ENCODE data around the gene ADAMTS13.
A peak's percentile ranks its signal among the peaks of the same experiment; 100 is the strongest.

ADAMTS13 gene

DNA sequence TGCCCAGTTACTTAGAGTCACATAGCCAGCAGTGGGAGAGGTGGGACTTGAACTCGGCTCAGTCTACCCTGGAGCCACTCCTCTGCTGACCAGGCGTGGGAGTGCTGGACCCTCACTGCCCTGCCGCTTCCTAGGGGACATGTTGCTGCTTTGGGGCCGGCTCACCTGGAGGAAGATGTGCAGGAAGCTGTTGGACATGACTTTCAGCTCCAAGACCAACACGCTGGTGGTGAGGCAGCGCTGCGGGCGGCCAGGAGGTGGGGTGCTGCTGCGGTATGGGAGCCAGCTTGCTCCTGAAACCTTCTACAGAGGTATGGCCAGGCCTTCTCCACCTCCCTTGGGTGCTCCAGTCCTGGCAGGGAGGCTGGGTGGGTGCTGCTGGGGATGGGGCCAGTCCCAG is 34.2 kb downstream of the ADAMTS13 start:
- DNase-seq = no peak

DNA sequence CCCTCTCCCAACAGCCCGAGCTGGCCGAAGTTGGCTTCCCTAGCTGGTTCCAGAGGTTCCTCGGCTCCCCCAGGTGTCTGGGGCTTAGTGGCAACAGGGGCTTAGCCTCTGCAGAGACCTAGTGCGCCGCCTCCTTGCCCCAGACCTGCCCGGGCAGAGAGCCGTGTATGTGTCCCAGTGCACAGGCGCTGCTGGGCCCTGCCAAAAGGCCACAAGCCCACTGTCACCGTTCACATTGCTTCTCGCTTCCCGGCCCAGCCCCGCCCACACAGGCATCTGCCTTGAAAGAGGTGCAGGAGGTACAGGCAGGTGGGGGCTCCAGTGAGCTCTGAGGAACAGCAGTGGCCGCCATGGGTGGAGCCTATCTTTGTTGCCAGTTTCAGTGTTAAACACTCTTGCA is 35.1 kb downstream of the ADAMTS13 start:
- no peak for DNase-seq

DNA sequence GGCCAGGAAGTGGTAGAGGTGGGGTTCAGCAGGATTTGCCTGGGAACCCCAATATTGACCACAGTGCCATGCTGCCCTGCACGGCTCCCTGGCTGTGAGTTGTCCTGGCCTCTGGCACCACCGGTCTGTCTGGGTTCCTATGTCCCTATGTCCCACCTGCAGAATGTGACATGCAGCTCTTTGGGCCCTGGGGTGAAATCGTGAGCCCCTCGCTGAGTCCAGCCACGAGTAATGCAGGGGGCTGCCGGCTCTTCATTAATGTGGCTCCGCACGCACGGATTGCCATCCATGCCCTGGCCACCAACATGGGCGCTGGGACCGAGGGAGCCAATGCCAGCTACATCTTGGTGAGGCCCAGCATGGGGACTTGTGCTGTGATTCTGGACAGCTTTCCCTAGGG is 35.6 kb downstream of the ADAMTS13 start:
- no peak for DNase-seq

DNA sequence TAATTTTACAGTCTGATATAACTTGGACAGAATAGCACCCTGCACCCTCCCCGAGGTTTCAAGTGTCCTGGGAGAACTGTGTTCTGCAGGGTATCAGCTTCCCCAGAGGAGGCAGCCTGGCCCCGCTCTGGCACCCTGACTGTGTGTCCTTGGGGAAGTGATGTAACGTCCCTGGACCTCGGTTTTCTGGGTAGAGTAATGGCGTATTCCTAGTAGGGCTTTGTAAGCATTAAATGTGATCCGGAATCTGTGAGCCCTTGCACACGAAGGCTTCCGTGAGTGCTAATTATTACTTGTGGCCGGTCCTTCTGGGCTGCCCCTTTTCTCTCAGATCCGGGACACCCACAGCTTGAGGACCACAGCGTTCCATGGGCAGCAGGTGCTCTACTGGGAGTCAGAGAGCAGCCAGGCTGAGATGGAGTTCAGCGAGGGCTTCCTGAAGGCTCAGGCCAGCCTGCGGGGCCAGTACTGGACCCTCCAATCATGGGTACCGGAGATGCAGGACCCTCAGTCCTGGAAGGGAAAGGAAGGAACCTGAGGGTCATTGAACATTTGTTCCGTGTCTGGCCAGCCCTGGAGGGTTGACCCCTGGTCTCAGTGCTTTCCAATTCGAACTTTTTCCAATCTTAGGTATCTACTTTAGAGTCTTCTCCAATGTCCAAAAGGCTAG is 36.6 kb downstream of the ADAMTS13 start:
- DNase-seq = no peak

DNA sequence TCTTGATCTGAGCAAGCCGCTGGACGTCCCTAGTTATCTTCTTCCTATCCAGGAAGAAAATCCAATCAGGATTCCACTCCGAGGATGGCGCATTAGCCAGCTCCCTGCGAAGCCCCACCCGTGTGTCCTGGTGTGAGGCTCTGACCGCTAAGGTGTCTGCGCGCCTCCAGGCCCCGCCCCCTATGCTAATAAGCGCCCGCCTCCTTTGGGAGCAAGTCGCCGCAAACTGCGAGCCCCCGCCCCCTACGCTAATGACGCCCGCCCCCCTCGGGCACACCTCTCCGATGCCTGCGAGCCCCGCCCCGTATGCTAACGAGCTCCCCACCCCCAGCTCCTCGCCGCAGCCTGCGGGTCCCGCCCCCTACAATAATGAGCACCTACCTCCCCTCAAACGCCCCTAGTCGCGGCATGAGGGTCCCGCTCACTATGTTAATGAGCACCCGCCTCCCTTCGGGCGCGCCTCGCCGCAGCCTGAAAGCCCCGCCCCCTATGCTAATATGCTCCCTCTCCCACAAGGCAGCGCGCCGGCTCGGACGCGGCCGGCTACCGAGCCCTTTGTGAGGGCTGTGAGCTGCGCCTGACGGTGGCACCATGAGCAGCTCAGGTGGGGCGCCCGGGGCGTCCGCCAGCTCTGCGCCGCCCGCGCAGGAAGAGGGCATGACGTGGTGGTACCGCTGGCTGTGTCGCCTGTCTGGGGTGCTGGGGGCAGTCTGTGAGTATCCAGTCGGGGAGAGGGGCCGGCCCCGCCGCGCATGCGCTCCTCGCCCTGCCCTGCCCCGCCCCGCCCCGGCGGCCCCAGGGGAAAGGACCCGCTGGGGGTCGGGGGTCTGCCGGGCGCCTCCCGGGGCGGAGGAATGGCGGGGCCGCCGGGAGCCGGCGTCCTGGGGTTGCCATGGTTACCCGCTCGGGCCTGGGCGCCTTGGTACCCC is 37.6 kb downstream of the ADAMTS13 start, which contains the start of gene CACFD1:
CACFD1 (plus strand) TSS at position 503 of the 929 bp plus-strand sequence; CDS start at position 592, 89 bp downstream.
- DNase-seq = peak; percentile 87 to 98

DNA sequence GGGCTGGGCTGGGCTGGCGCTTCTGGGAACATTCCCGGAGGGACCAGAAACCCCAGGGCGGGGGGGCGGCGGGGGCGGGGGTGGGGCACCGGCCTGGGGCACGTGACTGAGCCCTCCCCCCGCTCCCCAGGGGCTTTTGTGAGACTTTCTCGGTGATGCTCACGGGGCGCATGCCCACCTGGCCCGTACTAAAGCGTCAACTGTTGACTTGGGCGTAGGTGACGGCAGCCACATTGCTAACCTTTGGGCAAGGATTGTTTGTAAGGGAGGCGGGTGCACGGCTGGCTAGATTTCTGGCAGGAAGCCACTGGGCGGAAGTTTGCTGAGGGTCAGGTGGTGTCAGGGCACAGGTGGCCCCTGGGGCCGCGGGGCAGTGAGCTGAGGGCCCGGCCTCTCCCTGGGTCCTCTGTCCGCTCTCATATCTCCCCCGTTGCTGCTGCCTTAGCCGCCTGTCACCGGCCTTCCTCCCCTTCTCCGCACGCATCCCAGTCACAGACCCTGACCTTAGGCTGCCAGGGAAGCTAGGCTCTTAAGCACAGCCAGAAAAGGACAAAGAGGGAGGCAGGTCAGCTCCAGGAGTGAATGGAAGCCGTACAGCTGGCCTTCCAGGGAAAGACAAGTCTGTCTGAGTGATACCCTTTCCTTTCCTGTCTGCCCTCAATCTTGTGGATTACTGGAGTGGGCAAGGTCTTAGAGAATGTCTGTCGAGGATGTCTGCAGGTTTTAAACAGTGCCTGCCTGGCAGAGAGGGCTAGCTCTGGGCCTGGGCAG is 38.4 kb downstream of the ADAMTS13 start:
- DNase-seq = peak; percentile 18 to 60

DNA sequence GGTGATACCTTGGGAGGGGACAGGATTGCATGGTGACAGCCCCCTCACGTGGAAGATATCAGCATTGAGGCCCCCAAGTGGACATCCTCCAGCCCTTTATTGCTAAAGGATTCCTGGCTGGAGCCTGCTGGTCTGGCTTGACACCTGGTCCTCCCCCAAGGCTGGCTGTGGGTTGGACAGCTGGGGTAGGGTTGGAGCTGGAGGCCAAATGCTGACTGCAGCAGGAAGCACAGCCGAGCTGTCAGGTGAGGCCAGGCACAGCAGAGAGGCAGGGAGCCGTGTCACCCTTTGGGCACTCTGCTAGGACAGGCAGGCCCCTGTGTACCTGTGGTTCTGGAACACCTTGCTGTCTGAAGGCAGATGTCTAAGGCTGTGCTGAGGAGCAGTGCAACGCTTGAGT is 39.8 kb downstream of the ADAMTS13 start:
- no peak for DNase-seq

DNA sequence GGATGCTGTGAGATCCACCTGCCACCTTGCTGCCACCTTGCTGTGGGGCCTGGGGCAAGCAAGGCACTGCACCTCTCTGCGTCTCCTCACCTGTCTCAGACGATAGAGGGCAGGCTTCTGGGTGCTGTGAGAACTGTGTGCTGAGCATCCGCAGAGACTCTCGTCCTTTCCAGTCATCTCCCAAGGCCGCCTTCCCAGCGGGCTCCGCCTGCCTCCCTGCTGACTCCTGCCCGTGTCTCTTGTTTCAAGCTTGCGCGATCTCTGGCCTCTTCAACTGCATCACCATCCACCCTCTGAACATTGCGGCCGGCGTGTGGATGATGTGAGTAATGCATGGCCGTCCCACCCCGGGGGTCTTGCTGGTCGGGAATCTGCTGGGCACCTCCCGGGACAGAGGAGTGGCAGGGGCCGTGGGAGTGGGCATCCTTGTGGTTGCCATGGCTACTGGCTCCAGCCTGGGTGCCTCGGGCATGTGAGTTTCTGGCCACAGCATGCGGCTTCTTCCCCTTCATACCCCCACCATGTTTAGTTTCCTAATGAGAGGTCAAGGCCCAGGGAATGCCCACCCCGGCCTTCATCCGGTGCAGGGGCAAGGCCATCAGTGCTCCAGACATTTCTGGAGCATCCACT is 41.2 kb downstream of the ADAMTS13 start:
- DNase-seq = no peak

DNA sequence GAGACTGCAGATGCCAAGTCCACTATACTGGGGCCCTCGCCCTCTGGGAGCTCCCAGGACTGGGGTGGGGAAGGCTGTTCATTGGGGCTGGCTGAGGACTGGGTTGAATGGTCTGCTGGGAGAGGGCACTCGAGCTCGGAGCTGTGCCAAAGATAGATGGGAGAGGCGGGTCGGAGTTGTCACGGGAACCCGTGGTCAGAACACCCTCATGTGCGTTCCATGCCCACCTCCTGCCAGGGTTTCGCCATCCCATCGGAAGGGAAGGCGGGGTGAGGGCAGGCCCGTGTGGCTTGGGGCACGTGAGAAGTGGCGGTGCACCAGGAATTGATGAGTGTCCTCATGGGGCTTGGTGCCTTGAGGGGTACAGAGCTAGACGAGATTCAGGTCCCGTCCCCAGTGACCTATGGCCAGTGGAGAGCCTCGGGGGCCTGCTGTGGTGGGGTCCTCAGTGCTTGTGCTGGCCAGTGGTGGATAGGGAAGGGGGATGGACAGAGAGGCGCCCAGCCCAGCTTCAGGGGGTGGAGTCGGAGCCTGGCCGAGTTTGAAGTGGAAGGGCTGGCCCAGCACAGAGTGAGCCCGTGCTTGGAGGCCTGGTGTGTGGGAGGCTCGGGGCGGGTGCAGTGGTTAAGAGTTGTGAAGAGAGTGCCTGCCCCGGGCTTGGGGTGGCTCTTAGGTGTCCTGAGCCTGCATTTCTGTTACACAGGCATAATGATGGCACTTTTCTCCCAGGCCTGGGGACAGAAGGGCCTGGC is 41.9 kb downstream of the ADAMTS13 start:
- no peak for DNase-seq

DNA sequence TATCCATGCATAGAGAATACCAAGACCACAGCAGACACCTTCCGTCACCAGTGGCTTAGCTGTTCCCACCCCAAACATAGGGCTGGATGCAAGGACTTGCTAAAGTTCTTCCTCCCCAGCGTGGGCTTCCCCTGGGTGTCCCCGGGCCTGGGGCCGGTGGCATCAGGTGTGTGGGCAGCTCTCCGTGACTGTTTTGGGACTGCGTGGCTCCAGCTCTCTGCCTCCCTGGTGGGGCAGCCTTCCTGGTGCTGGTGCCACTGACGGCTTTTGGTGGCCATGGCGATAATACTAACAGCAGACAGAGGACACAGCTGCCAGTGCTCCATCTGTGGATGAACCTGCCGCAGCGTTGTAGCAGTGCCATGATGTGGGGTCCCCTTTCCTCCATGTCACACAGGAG is 42.5 kb downstream of the ADAMTS13 start:
- no peak for DNase-seq

DNA sequence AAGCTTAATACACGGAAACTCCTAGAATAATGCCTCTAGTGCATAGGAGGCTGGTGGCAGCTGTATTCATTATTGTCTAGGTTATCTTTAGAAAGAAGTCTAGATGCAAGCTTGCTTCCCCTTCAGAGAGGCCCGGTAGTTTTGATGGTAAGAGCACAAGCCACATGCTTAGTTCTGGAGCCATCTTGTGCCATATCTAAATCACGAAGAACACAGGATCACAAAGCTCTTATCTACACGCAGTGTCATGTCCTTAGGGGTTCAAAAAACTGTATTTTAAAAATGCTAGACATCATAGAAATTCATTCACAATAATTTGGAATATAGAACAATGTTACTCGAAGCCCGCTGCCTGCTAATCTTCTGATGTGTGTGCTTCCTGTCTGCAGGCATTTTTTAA is 43.8 kb downstream of the ADAMTS13 start:
- no peak for DNase-seq

DNA sequence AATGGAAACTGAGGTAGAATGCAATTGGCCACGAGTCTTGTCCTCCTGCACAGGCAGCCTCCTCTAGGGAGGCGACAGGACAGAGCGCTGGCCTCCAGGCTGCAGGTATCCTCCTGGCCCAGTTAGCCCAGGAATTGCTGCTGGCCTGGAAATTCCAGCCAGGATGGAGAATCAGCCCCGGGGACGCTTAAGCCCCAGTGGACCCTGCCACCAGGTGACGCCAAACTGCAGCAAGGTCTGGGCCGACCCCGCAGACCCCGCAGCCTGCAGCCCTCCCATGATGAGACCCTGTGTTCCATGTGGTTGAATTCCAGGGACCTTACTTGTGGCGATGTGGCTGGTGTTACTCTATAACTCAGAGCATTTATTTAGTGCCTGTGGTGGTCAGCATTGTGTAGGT is 44.9 kb downstream of the ADAMTS13 start:
- DNase-seq = no peak

DNA sequence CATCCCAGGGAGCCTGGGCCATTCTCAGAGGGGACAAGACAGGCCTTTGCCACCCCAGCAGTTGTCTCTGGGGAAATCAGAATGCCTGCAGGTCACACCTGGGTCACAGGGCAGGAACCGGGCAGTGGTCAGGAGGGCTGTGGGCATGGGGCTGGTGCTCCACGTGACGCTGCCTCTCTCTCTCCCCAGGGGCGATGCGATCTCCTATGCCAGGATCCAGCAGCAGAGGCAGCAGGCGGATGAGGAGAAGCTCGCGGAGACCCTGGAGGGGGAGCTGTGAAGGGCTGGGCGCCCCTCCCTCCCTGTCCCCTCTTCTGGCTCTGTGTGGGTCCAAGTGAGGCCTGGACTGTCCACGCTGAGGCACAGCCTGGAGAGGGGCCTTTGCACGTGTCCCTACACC is 46.2 kb downstream of the ADAMTS13 start:
- no peak for DNase-seq

DNA sequence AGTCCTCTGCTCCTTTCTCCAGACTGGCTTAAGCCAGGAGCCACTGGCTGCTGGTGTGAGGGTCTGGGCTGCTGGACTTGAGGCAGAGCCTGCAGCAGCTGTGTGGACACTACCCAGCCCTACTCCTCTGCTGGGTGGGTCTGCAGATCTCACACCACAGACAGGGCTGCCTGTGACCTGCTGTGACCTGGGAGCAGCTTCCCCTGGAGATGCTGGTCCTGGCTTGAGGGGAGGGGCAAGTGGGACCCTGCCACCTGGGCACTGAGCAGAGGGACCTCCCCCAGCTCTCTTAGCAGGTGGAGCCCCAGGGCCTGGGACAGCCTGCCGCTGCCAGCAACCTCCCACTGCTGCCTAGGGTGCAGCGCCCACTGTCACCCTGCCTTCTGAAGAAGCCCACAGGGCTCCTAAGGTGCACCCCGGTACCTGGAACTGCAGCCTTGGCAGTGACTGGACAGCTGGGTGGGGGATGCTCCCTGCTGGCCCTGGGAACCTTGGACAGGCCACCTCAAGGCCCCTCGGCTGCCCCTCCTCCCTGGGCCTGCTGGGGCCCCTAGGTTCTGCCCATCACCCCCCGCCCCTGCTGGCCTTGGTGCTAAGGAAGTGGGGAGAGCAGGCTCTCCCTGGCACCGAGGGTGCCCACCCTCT is 46.7 kb downstream of the ADAMTS13 start:
- no peak for DNase-seq

DNA sequence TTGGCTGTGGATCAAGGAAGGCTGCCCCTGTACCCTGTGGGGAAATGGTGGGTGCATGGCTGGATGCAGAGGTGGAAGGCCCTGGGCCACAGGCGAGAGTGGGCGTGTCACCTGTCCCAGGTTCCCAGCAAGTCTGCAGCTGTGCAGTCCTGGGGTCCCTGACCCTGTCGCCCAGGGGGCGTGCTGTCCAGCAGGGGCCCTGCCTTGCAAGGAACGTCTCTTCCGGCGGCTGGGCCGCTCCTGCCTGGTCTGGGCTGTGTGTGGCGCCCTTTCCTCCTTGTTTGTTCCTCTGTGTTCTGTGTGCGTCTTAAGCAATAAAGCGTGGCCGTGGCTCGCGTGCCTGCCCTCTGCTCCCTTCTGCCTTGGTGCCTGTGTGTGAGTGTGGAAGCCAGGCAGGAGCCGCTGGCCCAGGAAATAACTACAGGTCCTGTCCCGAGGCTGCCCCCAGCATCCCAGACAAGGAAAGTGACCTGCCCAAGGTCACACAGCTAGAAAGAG is 48.3 kb downstream of the ADAMTS13 start:
- peak in 1 of 2 experiments; percentile 22 for DNase-seq

DNA sequence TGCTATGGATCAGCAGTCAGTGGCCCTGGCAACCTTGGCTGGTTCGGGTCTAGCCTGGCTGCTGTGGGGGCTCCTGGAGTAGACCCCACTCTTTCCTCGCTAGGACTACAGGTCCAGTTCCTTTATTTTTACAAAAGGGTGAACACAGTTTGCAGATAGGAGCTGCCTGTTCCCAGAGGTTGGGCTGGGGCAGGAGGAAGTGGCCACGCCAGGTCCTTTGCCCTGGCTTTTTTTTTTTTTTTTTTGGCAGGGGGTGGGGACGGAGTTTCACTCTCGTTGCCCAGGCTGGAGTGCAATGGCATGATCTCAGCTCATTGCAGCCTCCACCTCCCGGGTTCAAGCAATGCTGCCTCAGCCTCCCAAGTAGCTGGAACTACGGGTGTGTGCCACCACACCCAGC is 48.8 kb downstream of the ADAMTS13 start:
- no peak for DNase-seq

DNA sequence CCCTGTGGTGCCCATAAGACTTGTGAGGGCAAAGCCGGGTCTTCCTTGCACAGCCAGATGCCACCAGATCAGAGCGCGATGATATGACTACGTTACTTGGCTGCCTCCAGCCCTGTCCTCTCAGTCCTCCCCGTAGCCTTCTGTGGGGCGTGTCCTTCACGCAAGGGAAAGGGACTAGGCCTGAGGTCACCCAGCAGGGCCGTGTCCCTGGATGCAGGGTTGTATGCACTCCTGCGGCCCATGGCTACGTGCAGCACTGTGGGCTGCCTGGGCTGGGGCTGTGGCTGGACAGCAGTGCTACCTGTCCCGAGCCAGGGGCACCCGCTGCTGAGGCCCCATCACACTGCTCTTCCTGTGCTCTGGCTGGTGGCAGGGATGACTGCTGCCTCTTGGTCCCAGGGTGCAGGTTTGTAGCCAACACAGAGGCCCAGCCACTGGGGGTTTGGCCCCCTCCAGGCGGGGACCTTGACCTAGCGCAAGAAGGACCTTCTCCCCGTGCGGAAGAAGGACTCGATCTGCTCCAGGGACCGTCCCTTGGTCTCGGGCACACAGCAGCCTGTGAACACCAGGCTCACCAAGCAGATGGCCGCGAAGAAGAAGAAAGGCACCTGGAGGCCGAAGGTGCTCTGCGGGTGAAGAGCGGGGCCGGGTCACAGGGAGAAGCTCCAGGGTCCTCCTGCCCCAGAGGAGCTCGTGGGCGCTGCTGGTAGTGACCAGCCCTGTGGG is 49.5 kb downstream of the ADAMTS13 start:
- no peak for DNase-seq

DNA sequence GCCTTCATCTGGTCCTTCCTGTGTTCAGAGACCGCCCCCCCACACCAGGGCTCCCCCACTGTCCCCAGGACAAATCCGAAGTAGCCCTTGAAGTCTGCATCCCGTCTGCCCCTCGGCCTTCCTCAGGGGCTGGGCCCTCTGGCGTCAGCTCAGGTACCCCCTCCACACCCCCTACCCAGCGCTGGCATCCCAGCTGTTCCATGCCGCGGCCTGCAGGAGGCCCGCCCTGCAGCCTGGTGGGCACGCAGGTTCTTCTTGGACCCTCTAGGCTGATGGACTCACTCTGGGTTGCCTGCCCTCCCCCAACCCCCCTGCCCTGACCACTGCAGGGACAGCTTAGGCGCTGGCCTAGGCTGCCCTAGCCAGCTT is 50.1 kb downstream of the ADAMTS13 start:
- DNase-seq = no peak

DNA sequence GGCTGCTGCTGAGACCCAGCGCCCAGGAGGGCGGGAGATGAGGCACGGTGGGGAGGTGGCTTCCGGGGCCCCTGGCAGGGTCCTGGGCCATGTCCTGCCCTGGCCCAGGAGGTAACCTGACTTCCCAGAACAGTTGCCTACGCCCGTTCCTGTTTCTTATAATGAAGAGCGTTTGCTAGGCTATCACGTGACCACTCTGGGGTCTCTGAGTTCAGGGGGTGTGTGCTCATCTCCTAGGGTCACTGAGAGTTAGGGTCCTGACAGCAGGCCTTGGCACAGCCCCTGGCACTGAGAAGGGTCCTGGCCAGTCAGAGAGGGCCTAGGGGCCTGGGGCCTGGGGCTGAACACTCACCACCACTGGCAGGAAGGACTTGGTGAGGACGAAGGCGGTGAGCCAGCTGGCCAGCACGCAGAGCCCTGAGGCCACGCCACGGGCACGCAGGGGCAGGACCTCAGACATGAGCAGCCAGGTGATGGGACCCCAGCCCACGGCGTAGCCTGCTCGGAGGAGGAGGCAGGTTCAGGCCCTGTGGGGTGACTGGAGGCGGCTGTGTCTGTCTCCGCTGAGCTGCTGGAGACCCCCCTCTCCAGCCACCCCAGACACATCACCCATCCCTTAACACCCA is 50.7 kb downstream of the ADAMTS13 start:
- no peak for DNase-seq

DNA sequence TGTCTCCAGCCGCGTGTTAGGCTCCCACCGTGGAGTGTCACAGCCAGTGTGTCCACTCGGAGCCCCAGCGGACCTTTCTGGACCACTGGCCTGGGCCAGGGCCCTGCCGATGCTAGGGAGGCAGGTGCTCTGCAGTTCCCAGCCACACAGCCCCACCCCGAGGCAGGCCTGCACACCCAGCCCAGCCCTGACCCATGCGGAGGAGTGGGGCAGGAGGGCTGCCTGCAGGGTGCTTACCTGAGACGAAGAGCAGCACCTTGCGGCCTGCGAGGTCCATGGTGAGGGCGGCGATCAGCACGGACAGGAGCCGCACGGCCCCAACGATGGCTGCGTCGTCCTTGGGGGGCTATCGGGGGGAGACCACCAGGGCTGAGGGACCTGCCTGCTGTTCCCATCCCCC is 51.6 kb downstream of the ADAMTS13 start:
- no peak for DNase-seq
